T-helper 22 cell (primary cell): ENCODE measurements around the gene RTL10.

Experiments used
- DNase-seq: peaks from one replicate; pipeline ENCODE4 v3.0.0-alpha.2; 2020; ENCODE audit warnings: low read depth

The RTL10 gene

DNA sequence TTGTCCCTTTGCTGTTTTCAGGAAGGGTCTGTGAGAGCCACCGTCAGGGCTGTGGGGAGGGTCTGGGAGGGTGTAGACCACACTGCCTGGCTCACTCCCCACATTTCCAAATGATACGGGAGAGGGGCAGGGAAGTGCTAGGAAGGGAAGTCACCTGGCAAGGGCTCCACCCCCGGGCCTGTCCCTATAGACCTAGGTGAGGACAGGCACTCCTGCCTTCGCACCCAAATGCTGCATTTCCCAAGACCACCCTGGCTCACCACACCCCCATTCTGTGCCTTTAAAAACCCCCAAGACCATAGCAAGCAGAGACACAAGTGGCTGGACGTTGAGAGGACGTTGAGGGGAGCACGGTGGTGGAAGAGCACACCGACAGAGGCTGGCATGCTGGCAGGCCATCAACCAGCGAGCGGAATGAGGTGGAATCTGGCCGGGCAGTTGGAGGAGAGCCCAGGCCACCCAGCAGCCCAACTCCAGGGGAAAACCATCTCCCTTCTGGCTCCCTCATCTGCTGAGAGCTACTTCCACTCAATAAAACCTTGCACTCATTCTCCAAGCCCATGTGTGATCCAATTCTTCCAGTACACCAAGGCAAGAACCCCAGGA lies 45.7 kb downstream of the RTL10 start:
- DNase-seq, result no peak

GRCh38 chr22:19807914-19808872 lies 46.5 kb downstream of the RTL10 start:
- DNase-seq, result no peak

DNA sequence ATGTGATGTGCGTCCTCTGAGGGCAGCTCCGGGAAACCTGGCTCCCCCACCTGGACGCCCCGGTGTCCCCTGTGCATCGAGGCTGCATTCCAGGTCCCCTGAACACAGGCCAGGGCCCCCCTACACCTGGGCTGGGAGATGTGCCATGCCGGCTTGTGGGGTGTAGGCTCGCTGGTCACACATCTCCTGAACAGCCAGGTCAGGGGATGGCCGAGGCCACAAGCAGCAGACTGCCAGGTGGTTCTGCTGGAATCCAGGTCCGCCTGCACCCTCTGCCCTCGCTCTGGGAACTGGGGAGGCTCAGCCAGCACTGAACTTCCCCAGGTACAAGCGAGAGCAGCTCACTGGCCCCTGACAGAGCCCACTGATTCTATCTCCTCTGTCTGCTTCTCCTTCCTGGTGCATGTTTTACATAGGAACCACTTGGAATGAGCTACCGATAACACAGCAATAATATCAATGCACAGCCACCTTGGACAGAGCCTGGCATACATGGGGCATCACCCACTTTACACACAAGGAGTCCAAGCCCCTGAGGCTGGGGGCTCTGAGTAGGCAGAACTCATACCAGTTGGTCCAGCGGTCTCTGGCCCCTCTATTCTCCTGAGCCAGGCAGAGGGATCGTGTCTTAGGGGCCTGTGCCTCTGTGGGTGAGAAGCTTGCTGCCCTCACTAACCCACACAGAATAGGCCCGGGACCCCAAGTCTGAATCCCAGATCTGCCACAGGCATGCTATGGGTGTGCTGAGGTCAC lies 47.3 kb downstream of the RTL10 start:
- no peak for DNase-seq

DNA sequence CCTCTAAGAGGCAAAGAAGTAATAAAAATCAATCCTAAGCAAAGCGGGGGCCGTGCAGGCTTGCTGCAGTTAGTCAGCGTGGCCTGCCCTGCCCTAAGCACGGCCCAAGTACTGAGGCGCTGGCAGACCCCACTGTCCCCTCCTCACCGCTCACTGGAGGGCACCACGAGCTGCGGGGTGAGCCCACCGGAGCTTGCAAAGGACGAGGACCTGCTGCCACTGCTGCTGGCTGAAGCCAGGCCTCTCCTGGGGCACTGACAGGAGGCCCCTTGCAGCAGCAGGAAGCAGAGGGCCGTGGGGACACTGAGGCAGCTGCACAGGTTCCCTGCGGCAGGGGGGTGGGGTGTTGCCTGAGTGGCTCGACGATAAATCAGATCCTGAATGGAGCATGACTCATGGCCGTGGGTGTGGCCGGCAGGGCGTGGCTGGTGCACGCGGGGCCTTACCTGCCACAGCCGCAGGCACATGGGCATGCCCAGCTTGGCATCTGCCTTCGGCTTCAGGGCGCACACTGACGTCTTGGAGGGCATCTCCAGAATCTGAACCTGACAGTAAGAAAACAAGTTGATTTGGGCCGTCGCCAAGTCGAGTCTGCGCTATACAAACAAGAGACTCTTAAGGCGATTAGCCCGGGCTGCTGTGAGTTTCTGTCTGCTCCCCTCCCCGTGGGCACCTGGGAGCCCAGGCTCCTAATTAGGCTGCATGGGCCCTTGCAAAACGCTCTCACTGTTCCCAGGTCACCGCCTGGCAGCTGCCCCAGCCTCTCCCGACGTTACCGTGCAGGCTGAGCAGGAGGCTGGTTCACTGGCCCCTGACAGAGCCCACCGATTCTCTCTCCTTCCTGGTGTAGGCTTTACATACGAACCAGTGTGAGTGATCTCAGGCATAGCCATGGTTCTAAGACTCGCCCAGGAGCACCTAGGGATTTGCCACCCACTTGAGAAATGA lies 48.2 kb downstream of the RTL10 start:
- no peak for DNase-seq

- no peak for DNase-seq
These were observed 48.9 kb downstream of the RTL10 start for GRCh38 chr22:19805821-19806212.
